Stimulated activated CD8-positive, alpha-beta memory T cell treated with anti-CD3 and anti-CD28 coated beads, Interleukin-7, amount 100 ng/mL, for 4 hours (primary cell): ENCODE data around the gene RENBP.
A peak's percentile ranks its signal among the peaks of the same experiment; 100 is the strongest.

Experiments used
- DNase-seq, 2 donors: peaks; one replicate each; pipeline ENCODE4 v3.0.0-alpha.2; 2020; ENCODE audit warnings: low read depth in 2 of 2

The RENBP gene

GRCh38 chrX:153954558-153955227 is 10.2 kb upstream of the RENBP start:
- DNase-seq = no peak

GRCh38 chrX:153953892-153954557 is 9.6 kb upstream of the RENBP start:
- DNase-seq = no peak

GRCh38 chrX:153953342-153953830 is 8.9 kb upstream of the RENBP start:
- peak; percentile 45 to 60 for DNase-seq

- DNase-seq = no peak
Measured at GRCh38 chrX:153952373-153953026, 8.1 kb upstream of the RENBP start.

- no peak for DNase-seq
Measured at GRCh38 chrX:153951683-153952372, 7.4 kb upstream of the RENBP start.

- DNase-seq = no peak
Measured at GRCh38 chrX:153950127-153950526, 5.7 kb upstream of the RENBP start.

- no peak for DNase-seq
Measured at GRCh38 chrX:153948847-153949805, 4.7 kb upstream of the RENBP start.

GRCh38 chrX:153948002-153948466 is 3.6 kb upstream of the RENBP start:
- DNase-seq = no peak

GRCh38 chrX:153947009-153947769 is 2.7 kb upstream of the RENBP start:
- peak in 1 of 2 donors; percentile 68 for DNase-seq

- no peak for DNase-seq
Measured at GRCh38 chrX:153945956-153946943, 1.8 kb upstream of the RENBP start.

GRCh38 chrX:153944800-153945150 is 332 bp upstream of the RENBP start:
- DNase-seq = no peak

GRCh38 chrX:153941336-153942252 is 2.8 kb downstream of the RENBP start:
- no peak for DNase-seq

- no peak for DNase-seq
Measured at GRCh38 chrX:153939573-153939972, 4.9 kb downstream of the RENBP start.

GRCh38 chrX:153938226-153938786 is 6.1 kb downstream of the RENBP start:
- DNase-seq = no peak

GRCh38 chrX:153937056-153937455 is 7.4 kb downstream of the RENBP start:
- no peak for DNase-seq

GRCh38 chrX:153935326-153935851 is 9.1 kb downstream of the RENBP start:
- no peak for DNase-seq

- peak in 1 of 2 donors; percentile 73 for DNase-seq
Measured at GRCh38 chrX:153934762-153935325, 9.6 kb downstream of the RENBP start, which contains the start of gene NAA10. Gene NAA10 (minus strand): TSS chrX:153935037. CDS start chrX:153934904, 133 bp downstream.
